ENCODE measurements around the gene MUTYH. TPM values are rescaled to one million over a fixed set of nuclear protein-coding genes. Genes with fewer than 3 reads are reported as not detected.

Gene MUTYH
- total RNA-seq, 1 experiment from 2014 or later, result 26.8 TPM

DNA sequence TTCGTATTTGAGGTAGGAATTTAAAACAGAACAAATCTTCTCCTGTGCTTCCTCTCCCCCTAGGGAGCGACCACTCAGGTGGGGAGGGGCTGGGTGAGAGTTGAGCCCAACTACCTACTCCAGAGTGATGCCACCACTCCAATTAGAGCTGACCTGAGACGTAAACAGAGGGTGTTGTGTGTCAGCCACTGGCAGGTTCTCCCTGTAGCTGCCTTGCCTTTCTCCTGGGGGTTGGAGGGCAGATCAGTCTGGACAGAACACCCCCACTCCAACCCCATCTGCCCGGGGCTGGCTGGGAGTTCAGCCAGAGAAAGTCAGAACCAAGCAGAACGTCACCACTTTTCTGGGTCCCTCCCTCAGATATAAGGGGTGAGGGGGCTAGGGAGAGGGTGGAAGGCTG, 11.6 kb downstream of the MUTYH start:
- Histone ChIP-seq H3K4me1 (ENCODE audit: insufficient read depth, low read length, poor library complexity, severe bottlenecking) (peaks cover 26% of the 10 kb centered on the region), H3K36me3 (ENCODE audit: insufficient read depth, low read length, poor library complexity, severe bottlenecking) (no peaks in the 10 kb centered on the region), H3K27ac (ENCODE audit: low read depth, low read length, poor library complexity, severe bottlenecking) (no peak overlapping the region), H3K4me3 (ENCODE audit: low read depth, low read length, poor library complexity, severe bottlenecking) (no peak overlapping the region), H3K27me3 (replicated peaks; ENCODE audit: insufficient read depth, low read depth, low read length, poor library complexity) (no peaks in the 10 kb centered on the region), H3K9me3 (ENCODE audit: low read depth, low read length, poor library complexity, severe bottlenecking) (no peaks in the 10 kb centered on the region)
- no peak for DNase-seq (ENCODE audit: low spot score)
- intact Hi-C loops (cut with micrococcal nuclease; ENCODE audit: unreplicated experiment), result no loop called here
- ChIA-PET CTCF (interaction anchor here (1.1 kb wide), 1 partner anchor 25 kb away, joined by 10 read pairs; no protein-coding TSS in a partner anchor), POLR2A (ENCODE audit: low non-redundant PET) (no interaction called here)
- no peak for TF ChIP-seq EZH2 (IDR thresholded peaks at IDR 0.05; ENCODE audit: borderline replicate concordance, low read depth, low read length, poor library complexity, severe bottlenecking)
- TF ChIP-seq CTCF (conservative IDR thresholded peaks at IDR 0.05; ENCODE audit: low read depth, low read length), result no peak
- BruUV-seq (replicated peaks), result no TSS peak

DNA sequence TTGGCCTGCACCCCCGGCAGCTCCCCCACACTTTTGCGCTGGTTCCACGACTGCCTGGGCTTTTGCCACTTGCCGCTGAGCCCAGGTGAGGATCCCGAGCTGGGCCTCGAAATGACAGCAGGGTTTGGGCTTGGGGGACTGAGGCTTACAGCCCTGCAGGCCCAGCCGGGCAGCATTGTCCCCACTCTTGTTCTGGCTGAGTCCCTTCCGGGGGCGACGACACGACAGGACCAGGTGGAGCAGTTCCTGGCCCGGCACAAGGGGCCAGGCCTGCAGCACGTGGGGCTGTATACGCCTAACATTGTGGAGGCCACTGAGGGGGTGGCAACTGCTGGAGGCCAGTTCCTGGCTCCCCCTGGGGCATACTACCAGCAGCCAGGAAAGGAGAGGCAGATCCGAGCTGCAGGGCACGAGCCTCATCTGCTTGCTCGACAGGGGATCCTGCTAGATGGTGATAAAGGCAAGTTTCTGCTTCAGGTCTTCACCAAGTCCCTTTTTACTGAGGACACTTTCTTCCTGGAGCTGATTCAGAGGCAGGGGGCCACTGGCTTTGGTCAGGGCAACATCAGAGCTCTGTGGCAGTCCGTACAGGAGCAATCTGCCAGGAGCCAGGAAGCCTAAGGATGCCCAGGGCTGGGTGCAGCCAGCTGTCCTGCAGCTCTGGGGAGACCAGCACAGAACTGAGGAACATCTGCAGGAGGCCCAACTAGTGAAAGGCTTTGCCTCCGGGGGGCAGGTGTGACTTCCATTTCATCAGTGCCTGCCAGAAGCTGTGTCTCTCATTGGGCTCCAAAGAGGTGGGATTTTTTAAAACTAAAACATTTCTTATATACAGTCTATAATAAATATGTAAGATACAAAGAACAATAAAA, 12.4 kb downstream of the MUTYH start:
- ChIA-PET POLR2A (ENCODE audit: low non-redundant PET) (no interaction called here), CTCF (interaction anchor here (1.1 kb wide), 1 partner anchor 24 kb away, joined by 10 read pairs; no protein-coding TSS in a partner anchor)
- no TSS peak for BruUV-seq (replicated peaks)
- intact Hi-C loops (cut with micrococcal nuclease; ENCODE audit: unreplicated experiment), result no loop called here
- peaks cover 26% of the 10 kb centered on the region for H3K4me1 ChIP-seq (ENCODE audit: insufficient read depth, low read length, poor library complexity, severe bottlenecking)
- no peaks in the 10 kb centered on the region for H3K9me3 ChIP-seq (ENCODE audit: low read depth, low read length, poor library complexity, severe bottlenecking)
- H3K36me3 ChIP-seq (ENCODE audit: insufficient read depth, low read length, poor library complexity, severe bottlenecking), result no peaks in the 10 kb centered on the region
- TF ChIP-seq CTCF (conservative IDR thresholded peaks at IDR 0.05; ENCODE audit: low read depth, low read length), result no peak
- H3K27me3 ChIP-seq (replicated peaks; ENCODE audit: insufficient read depth, low read depth, low read length, poor library complexity), result no peaks in the 10 kb centered on the region
- peak overlapping the region; percentile 33 for H3K27ac ChIP-seq (ENCODE audit: low read depth, low read length, poor library complexity, severe bottlenecking)
- DNase-seq (ENCODE audit: low spot score), result peak; percentile 46
- H3K4me3 ChIP-seq (ENCODE audit: low read depth, low read length, poor library complexity, severe bottlenecking), result no peak overlapping the region

DNA sequence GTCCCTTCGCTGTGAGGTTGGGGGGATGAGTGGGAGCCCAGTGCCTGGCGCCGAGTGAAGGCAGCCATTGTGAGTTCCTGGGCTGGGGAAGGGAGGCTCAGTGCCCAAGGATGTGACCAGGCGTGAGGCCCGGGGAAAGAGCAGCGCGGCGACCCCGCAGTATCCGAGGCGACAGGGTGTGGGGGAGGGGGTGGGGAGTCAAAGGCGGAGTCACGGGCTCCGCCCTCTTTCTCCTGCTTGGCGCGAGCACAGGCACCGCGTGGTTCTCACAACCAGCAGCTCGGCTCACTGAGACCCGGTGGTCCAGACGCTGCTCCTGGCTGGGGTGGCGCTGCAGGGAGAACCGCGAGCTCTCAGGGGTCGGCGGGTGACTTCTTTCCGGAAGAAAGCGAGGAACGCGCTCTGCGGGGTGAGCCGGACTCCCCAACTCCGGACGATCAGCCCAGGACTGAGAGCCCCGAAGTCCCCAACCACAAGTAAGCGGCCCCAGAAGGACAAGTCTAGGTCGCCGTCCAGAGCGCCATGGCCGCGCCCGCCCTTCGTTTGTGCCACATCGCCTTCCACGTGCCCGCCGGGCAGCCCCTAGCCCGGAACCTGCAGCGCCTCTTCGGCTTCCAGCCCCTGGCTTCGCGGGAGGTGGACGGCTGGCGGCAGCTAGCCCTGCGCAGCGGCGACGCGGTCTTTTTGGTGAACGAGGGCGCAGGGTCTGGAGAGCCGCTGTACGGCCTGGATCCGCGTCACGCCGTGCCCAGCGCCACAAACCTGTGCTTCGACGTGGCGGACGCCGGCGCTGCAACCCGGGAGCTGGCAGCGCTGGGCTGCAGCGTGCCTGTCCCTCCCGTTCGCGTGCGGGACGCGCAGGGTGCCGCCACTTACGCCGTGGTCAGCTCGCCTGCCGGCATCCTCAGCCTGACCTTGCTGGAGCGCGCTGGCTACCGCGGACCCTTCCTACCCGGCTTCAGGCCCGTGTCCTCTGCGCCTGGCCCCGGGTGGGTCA, 13.3 kb downstream of the MUTYH start, which contains the start of gene HPDL:
Gene HPDL, plus strand, starts transcription at position 269 of the 997 bp plus-strand sequence. Its CDS starts 254 bp downstream, at position 523.
- H3K9me3 ChIP-seq (ENCODE audit: low read depth, low read length, poor library complexity, severe bottlenecking), result no peaks in the 10 kb centered on the region
- ChIA-PET CTCF (interaction anchor here (1.1 kb wide), 1 partner anchor 23 kb away, joined by 10 read pairs; no protein-coding TSS in a partner anchor), POLR2A (ENCODE audit: low non-redundant PET) (no interaction called here)
- peaks cover 26% of the 10 kb centered on the region for H3K4me1 ChIP-seq (ENCODE audit: insufficient read depth, low read length, poor library complexity, severe bottlenecking)
- H3K36me3 ChIP-seq (ENCODE audit: insufficient read depth, low read length, poor library complexity, severe bottlenecking), result no peaks in the 10 kb centered on the region
- peak within 1 kb of the TSS; percentile 57 for H3K27ac ChIP-seq (ENCODE audit: low read depth, low read length, poor library complexity, severe bottlenecking)
- TF ChIP-seq CTCF (conservative IDR thresholded peaks at IDR 0.05; ENCODE audit: low read depth, low read length), result no peak
- no peak for TF ChIP-seq EZH2 (IDR thresholded peaks at IDR 0.05; ENCODE audit: borderline replicate concordance, low read depth, low read length, poor library complexity, severe bottlenecking)
- no peaks in the 10 kb centered on the region for H3K27me3 ChIP-seq (replicated peaks; ENCODE audit: insufficient read depth, low read depth, low read length, poor library complexity)
- BruUV-seq (replicated peaks), result no TSS peak
- intact Hi-C loops (cut with micrococcal nuclease; ENCODE audit: unreplicated experiment), result no loop called here
- DNase-seq (ENCODE audit: low spot score), result peak; percentile 71
- H3K4me3 ChIP-seq (ENCODE audit: low read depth, low read length, poor library complexity, severe bottlenecking), result peak within 1 kb of the TSS; percentile 33

Data from A673 (cell line).